ENCODE data around the gene RAB40A.
"Not testable (repeated sequence)": the region's sequence is repeated elsewhere in the genome, so short reads cannot be mapped to it uniquely, and the experiment has no call there.

RAB40A gene

DNA sequence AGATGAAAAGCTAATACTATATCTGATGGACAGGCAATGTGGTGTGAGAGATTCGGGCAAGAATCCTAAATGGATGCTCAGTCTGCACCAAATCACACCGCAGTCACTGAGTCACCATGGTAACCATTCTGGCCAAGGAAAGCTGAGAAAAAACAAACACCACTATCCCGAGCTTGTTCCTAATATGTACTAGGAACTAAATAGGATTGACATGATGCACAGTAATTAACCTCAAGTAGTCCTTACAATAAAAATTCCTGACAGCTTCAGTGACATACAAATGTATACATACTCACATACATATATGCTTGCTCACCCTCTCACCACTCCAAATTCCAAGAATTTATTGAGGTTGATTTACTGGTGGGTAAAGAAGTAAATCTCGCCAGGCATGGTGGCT is 1.1 kb upstream of the RAB40A start:
- DNase-seq, result peak; percentile 30

DNA sequence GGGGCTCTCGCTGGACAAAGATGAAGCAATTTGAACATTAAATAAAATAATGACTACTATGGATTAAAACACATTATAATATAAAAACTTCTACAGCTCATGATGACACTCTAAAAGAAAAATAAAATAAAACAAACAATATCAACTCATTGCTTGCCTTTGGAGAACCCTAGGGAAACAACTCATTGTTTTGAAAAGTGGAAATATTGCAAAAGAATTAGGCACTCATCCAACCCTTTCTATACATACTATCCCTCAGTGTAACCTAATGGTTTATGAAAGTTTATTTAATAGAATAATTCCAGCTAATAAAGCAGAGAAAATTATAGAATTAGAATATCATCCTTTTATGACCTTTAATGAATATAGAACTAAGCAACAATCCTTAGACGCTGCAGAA is 718 bp downstream of the RAB40A start:
- DNase-seq, result no peak

DNA sequence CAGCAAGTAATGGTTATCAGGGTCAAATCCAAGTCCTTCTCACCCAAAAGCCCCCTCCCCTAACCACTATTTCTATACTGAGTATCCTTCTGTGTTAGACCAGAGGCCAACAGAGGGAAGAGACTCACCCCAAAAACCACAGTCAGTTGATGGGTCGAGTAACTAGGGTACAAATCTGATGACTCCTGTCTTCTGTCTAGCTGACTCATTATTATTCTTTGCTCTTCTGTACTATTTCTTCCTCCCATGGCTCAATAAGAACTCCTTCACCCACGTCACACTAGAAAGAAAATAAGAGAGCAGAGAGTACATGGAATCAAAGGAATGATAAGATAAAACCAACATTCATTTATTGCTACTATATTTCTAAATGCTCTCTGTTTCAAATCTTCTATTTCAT is 2.0 kb downstream of the RAB40A start:
- DNase-seq, result no peak

DNA sequence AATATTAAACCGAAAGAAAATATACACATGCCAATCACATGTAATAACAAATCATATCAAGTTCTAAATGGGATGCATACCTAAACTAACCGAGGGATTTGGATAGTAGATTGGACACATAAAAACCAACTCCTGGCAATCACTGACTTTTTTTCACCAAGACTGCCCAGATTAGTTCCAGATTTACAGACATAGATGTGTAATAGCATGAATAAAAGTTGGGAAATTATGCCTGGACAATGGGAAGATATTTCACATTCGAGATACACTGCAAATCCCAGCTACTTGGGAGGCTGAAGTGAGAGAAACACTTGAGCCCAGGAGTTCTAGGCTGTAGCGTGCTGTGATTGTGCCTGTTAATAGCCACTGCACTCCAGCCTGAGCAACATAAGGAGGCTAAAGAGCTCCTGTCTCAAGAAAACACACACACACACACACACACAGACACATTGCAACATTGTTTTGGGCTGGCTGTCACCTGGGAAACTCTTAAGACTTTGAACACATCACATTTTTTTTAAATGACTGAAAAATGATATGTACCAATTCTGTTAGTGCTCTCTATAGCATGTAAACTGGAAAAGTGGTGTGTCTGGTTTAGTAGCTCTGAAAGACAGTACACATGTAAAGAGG is 5.7 kb downstream of the RAB40A start:
- no peak for DNase-seq

DNA sequence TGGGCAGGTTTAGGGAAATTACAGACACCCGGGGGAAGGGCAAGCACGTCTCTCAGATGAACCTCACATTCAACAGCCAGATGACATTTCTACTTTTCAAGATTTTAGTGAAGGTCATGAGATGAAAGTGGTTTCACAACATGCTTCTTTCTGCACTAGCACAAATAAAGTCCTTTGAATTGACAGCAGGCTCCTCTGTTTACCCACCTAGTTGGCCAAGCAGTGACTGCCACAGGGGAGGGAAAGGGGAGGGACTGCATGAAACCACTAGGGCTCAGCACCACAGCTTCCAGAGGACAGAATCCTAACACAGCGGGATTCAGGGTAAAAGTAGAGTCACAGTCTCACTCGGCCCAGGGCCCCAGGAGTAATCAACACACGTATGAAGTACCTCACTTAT is 6.2 kb downstream of the RAB40A start:
- no peak for DNase-seq

DNA sequence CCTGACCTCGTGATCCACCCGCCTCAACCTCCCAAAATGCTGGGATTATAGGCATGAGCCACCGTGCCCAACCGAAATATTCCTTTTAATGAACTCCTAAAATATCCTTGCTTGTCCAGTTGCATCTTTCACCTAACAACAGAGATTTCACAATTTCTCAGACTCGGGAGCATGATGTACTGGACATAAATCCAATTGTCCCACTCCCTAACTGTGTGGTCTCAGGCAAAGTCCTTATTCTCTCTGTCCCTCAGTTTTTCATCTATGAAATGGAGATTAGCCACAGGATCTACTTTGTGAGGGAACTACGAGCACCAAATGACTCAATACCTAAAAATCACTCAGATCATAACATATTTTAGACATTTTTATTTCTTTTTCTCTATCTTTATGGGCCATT is 9.3 kb downstream of the RAB40A start:
- no peak for DNase-seq

DNA sequence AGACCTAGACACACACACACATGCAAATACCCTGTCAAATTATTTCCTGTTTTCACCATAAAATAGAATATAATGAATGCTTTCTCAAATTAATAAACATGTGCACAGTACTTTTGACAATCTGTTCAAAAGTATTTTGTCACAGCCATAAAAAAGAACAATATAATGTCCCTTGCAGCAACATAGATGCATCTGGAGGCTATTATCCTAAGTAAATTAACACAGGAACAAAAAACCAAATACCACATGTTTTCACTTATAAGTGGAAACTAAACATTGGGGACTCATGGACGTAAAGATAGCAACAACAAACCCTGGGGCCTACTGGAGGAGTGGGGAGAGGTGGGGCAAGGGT is 15.5 kb downstream of the RAB40A start:
- DNase-seq, result no peak

DNA sequence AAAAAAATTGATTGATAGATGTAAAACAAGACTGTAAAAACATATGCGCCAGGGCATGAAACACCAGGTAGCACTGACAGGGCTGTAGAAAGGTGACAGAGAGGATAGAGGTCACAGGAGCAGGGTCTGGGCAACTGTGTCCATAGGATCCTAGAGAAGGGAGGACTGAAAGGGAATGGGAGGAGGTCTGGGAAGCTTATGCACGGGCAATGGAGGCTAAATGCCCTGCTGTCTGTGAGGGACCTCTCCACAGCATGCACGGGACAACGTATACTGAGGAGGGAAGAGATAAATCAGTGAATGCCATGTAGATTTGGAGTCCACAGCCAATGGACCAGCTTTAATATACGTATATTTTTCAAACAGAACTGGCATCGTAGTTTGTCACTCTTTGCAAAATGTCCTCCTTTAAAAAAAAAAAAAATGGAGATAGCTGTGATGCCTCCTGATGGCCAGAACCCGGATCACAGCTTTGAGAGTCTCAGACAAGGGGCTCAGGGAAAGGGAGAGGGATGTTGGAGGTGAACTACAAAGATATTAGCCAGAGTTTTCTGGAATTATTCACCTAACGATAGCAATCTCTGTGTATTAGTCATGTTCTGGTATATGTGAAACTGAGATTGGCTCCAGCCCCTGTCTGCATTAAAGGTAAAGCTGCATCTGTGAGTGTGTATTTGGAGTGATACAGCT is 16.0 kb downstream of the RAB40A start:
- DNase-seq, result no peak

DNA sequence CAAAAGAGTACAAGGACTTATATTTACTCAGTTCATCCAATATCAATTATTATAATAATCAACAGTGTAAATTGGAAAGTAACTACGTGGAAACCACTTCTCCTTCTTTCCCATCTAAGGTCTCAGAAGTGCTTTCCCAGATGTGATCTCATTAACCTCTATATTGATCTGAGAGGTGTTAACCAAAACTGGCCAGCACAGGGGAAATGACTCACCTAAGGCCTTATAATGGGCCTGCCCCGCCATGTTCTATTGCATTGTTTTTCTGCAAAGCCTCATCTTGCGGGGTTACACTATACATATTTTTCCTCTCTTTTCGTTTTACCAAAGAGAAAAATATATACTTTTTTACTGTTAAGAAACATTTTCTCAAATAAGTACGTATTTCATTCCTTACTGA is 20.5 kb downstream of the RAB40A start:
- no peak for DNase-seq

DNA sequence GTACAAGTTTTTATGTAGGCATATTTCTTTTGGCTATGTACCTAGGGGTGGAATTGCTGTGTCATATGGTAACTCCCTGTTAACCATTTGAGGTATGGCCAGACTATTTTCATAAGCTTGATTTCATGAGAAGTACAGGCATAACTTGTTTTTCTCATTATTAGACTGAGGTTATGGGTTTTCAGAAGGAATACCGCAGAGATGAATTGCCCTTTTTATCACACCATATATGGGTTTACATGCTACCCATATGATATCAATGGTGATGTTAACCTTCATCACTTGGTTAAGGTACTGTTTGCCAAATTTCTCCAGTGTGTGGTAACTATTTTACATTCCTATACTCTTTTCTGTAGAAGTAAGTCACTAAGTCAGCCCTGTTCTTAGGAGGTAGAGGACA is 23.5 kb downstream of the RAB40A start:
- DNase-seq, result no peak

DNA sequence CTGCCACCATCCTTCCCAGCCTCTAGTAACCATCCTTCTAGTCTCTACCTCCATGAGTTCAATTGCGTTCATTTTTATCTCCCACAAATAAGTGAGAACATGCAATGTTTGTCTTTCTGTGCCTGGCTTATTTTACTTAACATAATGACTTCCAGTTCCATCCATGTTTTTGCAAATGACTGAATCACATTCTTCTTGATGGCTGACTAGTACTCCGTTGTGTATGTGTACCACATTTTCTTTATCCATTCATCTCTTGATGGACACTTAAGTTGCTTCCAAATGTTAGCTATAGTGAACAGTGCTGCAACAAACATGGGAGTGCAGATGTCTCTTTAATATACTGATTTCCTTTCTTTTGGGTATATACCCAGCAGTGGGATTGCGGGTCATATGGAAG is 25.7 kb downstream of the RAB40A start:
- DNase-seq, result not testable (repeated sequence)

DNA sequence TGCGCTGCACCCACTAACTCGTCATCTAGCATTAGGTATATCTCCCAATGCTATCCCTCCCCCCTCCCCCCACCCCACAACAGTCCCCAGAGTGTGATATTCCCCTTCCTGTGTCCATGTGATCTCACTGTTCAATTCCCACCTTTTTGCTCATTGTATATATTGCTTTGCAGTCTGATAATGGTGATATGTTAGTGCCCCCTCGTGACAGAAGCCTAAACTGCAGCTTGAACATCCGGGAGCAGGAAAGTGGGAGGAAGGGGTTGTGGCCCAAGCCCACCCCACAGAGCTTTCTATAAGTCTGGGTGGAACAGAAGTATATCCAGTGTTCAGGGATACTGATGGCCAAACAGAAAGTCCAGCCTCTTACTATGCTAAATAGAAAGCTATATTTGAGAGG is 29.6 kb downstream of the RAB40A start:
- DNase-seq, result peak; percentile 12

DNA sequence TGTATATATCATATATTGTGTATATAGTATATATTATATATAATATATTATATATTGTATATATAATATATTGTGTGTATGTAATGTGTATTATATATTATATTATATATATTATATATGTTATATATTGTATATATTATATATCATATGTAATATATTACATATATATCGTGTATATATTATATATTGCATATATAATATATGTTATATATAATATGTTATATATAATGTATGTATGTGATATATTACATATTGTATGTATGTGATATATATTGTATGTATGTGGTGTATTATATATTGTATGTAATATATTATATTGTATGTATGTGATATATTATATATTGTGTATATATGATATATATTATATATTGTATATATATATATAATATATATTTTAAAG is 30.5 kb downstream of the RAB40A start:
- DNase-seq, result no peak

DNA sequence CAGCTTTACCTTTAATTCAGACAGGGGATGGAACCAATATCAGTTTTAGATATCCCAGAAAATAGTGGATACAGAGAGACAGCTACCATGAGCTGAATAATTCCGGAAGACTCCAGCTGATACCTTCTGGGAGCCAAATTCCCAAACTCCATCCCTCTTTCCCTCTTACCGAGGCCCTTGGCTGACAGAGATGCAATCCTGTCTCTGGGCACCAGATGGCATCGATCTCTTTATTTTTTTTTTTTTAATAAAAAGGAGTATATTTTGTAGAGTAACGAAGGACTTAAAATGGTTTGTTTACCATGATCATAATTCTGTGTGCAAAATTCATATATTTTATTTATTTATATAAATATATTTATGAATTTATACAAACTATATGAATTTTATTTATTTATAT is 31.0 kb downstream of the RAB40A start:
- DNase-seq, result peak; percentile 3

DNA sequence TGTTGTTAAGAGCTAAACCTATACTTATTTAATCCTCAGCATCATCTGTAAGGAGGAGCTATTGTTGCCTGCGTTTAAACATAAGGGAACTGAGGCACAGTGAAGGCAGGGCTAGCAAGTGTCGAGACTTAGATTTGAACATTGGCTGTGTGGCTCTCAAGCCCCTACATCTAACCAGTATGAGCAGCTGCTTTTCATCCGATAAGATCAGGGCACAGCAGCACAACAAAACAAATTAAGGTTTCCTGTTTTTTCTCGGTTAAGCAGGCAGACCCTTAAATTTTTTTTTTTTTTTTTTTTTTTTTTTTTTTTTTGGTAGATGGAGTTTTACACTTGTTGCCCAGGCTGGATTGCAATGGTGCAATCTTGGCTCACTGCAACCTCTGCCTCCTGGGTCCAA is 35.6 kb downstream of the RAB40A start:
- DNase-seq, result no peak

DNA sequence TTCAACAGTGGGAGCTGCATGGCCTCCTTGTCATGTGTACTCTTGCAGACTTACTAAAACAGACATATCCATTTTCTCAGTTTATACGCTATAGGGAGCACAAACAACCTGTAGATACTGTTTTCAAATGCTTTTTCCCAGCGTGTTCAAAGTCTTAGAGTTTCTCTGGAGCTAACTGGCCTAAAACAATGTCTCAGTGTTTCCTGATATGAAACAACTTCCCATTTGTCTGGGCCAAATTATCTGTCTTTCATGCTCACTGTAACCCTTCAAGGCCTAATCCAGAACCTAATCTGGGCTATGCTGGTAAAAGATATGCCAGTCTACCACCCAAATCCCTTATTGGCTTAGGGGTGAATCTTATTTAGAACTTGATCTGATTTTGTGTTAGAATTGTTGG is 38.8 kb downstream of the RAB40A start:
- DNase-seq, result no peak

DNA sequence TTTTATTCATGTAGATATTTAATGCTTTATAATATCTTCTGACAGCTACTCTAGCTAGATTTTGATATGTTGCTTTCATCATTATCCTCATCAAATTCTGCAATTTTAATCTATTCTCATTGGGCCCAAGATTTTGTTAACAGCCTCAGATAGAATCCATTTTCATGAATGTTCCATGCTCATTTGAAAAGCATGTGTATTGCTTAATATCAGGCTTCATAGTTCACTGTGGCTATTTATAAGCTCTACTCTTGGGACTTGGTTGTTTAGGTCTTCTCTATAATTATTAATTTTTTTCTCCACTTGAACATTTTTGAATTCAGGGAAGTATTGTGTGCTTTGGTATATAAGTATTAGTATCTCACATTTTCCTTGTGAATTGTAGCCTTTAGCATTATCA is 41.8 kb downstream of the RAB40A start:
- DNase-seq, result no peak

DNA sequence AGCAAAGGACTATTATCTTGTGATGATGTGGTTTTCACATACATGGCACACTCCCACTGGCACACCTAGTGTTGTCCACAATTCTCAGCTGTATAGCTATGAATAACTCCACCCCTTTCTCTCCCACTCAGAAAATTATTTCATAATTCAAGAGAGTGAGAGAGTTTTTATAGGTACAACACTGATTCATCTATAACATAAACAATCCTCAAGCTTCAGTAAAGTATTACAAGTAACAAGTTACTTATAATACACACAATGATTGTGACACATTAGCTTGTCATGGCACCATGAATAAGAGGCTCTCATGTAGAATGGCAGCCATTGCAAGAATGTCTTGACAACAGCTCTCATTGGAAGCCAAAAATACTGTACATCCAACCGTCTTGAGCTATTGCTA is 43.9 kb downstream of the RAB40A start:
- DNase-seq, result no peak

DNA sequence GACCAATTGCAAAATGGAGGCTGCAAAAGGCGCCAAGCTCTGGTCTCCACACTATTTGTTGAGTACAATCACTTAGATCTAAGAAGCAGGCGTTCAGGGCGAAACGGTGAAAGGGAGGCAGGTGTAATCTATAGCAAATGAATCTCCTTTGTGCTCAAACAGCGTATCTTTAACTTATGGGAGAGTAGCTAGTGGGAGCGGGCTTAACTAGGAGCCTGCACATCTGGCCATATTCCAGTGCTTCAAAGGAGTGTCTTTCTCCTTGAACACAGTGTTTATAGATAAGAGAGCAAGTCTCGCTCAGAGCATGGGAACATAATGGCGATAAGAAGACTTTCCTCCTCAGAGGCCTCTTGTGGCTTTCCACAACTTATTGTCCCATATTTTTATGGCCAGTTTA is 49.3 kb downstream of the RAB40A start:
- DNase-seq, result not testable (repeated sequence)

DNA sequence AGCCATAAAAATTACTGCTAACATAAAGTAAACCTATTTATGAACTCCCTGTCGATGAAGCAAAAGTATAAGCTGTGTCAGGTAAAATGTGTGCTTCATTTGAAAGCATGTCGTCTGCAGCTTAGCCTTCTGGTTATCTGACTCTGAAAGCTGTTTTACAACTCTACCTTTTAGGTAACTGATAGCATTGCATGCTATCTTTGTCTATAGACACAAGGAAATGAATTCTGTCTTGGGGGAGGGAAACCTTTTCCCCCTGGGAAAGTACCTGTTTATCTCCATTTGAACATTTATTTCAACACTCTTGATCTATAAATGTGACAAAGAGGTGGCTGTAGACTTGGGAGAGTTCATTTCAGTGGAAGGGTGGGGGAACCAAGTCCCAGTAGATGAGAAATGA is 51.4 kb downstream of the RAB40A start:
- DNase-seq, result no peak

DNA sequence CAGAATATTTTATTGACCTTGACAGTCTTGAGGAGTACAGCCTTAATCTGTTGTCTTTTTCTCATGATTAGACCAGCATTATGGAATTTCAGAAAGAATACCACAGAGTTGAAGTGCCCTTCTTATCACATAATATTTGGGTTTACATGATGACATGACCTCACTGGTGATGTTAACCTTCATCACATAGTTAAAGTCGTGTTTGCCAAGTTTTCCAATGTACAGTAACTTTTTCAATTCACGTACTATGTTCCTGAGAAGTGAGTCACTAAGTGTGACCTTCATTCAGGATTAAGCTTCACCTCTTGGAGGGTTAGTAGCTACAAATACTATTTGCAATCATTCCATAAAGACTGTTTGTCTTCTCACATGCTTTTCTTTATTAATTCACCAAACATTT is 52.1 kb downstream of the RAB40A start:
- no peak for DNase-seq

DNA sequence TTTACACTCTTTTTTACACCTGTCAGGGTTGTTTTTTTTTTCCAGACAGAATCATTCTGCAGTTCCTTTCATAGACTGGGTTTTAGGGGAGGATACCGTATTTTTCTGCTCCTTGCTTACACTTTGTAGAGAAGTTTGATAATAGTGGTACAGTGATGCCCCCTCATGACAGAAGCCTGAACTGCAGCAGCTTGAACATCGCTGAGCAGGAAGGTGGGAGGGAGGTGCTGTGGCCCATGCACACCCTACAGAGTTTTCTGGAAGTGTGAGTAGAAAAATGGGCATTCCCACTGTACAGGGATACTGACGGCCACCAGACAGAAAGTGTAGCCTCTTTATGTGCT is 54.5 kb downstream of the RAB40A start:
- peak; percentile 38 for DNase-seq

DNA sequence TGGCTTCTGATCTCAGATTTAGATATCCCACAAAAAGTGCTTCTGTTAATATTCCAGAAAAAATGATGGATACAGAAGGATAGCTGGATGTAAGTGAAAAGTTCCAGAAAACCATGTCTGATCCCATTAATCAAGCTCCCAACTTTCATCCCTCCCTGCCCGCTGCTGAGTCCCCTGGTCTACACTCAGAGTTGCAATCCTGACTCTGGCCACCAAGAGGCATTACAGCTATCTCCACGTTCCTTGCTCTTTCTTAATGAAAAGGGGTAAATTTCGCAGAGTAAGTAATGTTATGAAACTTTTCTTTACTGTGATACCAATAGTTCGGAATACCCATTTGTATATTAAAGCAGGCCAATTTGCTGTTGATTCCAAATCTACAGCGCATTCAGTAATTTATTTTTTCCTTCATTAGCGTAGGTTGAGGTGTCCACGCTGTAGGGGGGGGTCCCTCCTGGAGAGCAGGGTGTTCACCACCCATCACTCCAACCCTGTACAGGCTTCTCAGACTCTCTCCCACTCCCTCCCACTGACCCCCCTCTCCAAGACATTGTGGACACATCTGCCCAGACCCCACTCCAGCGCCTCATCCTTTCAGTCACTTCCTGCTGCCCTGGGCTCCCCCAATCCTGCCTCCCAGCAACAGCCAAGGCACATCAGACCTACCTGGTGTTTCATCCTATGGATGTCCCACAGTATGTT is 55.1 kb downstream of the RAB40A start:
- DNase-seq, result no peak

DNA sequence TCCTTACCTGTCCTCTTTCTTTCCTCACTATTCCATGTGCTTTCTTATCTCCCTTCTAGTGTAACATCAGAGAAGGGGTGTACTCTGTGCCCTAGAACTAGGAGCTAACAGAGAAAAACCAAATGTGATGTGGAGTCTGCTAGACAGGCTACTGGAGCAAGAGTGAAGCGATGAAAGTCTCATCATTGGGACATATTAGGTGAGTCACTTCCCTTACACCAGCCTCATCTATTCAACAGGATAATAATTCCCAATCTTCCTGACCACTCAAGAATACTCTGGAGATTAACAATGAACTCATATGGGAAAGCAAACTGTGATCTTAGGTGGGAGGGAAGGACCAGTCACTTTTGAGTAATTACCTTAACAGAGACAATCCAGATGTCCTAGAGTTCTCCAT is 58.1 kb downstream of the RAB40A start:
- no peak for DNase-seq
